K562 (cell line): ENCODE measurements around the gene PCDH1. TPM values are rescaled to one million over a fixed set of nuclear protein-coding genes. Genes with fewer than 3 reads are reported as not detected.

ENCODE experiments used
- ADNP ChIP-seq: fragments of 200-800 bp; sonication (Bioruptor generic); IDR thresholded peaks from 2 replicates; pipeline ENCODE4 v1.6.1; 2016; ENCODE audit warnings: missing genetic modification characterization, missing compliant biosample characterization
- ATF4 ChIP-seq: fragments of 450-650 bp; formaldehyde crosslinking; IDR thresholded peaks from 2 replicates; pipeline ENCODE4 v1.4.0; 2022; ENCODE audit warnings: mild to moderate bottlenecking, moderate library complexity
- CHD2 ChIP-seq: IDR thresholded peaks from 2 replicates; pipeline ENCODE4 v1.6.1; 2011; ENCODE audit warnings: low read depth, low read length
- CHD4 ChIP-seq: fragments of 200-600 bp; sonication (generic); IDR thresholded peaks from 3 replicates; pipeline ENCODE4 v1.6.1; 2012; ENCODE audit warnings: low read depth, mild to moderate bottlenecking, mixed read lengths, low read length, inconsistent platforms; ENCODE audit not compliant: insufficient read depth, insufficient replicate concordance, poor library complexity, severe bottlenecking
- FOXP1 ChIP-seq: sonication (generic); formaldehyde crosslinking; IDR thresholded peaks from 2 replicates; pipeline ENCODE4 v1.8.0; 2022; ENCODE audit warnings: mild to moderate bottlenecking, missing genetic modification reagents
- GTF2E2 ChIP-seq: fragments of 200-800 bp; sonication (Bioruptor generic); IDR thresholded peaks from 2 replicates; pipeline ENCODE4 v1.6.1; 2016; ENCODE audit warnings: missing genetic modification characterization, missing compliant biosample characterization
- IRF2 ChIP-seq: sonication (generic); formaldehyde crosslinking; IDR thresholded peaks from 2 replicates; pipeline ENCODE4 v1.8.1; 2022; ENCODE audit warnings: mild to moderate bottlenecking, missing genetic modification reagents
- MAFG ChIP-seq: fragments of 450-650 bp; conservative IDR thresholded peaks from 2 replicates; pipeline ENCODE4 v1.6.1; 2016; ENCODE audit warnings: missing genetic modification characterization, missing compliant biosample characterization
- MXI1 ChIP-seq: IDR thresholded peaks from 2 replicates; pipeline ENCODE4 v1.6.1; 2011; ENCODE audit warnings: low read depth, mild to moderate bottlenecking, improper control_type of control experiment, low read length
- NR2C1 ChIP-seq, 2 experiments: fragments of 450-650 bp; IDR thresholded peaks; 2 replicates each; pipeline ENCODE4 v1.6.1; 2017; ENCODE audit warnings: mild to moderate bottlenecking in 2 of 2, antibody characterized with exemption in 1 of 2, inconsistent platforms in 1 of 2, missing compliant biosample characterization in 1 of 2, missing genetic modification characterization in 1 of 2
- SMAD3 ChIP-seq: fragments of 450-650 bp; formaldehyde crosslinking; conservative IDR thresholded peaks from 2 replicates; pipeline ENCODE4 v1.4.0; 2020; ENCODE audit warnings: mild to moderate bottlenecking
- SMARCC2 ChIP-seq: fragments of 450-650 bp; IDR thresholded peaks from 2 replicates; pipeline ENCODE4 v1.6.1; 2017; ENCODE audit warnings: antibody characterized with exemption, moderate library complexity, mild to moderate bottlenecking, low read depth
- ZNF165 ChIP-seq: fragments of 250-450 bp; sonication (Bioruptor Pico); IDR thresholded peaks from 2 replicates; pipeline ENCODE4 v1.4.0; 2020; ENCODE audit warnings: borderline replicate concordance
- polyA plus RNA-seq, 8 experiments: library from polyadenylated mRNA; depleted of rRNA in 4 of 8; stranded (reverse) in 5 of 8; unstranded in 3 of 8; fragments of >200 nt; fragmentation: Nextera tagmentation in 2 of 8; fragmentation: Illumina TruSeq in 1 of 8; extraction: Ambion mirVana in 2 of 8; extraction: Trizol in 1 of 8; gene quantifications; 2 replicates each; pipeline versions ENCODE4 v1.2.1 to v1.2.3, GENCODE V29; 2011 to 2014; ENCODE audit warnings: inconsistent platforms in 1 of 8, missing spikeins in 1 of 8
- total RNA-seq, 7 experiments: library from RNA; depleted of rRNA in 6 of 7; stranded (reverse); fragments of >200 nt in 6 of 7; fragmentation: Illumina TruSeq in 2 of 7; extraction: Trizol in 2 of 7; gene quantifications; 2 replicates each; pipeline versions ENCODE4 v1.2.1 to v1.2.3, GENCODE V29; 2011 to 2021; ENCODE audit warnings: low replicate concordance in 1 of 7
- TF ChIP-seq, protein P1 (sequence below), 2 experiments: fragments of 450-650 bp; IDR thresholded peaks; 2 replicates each; pipeline ENCODE4 v1.6.1; 2016; ENCODE audit warnings: mild to moderate bottlenecking in 2 of 2, borderline replicate concordance in 1 of 2, low read depth in 1 of 2, moderate library complexity in 1 of 2
- TF ChIP-seq, protein P2 (sequence below): sonication (generic); formaldehyde crosslinking; IDR thresholded peaks from 2 replicates; pipeline ENCODE4 v1.5.0; 2020; ENCODE audit warnings: missing genetic modification reagents
- TF ChIP-seq, protein P3 (sequence below): fragments of 250-450 bp; sonication (Bioruptor Pico); IDR thresholded peaks from 2 replicates; pipeline ENCODE4 v1.8.0; 2021; ENCODE audit warnings: borderline replicate concordance, mild to moderate bottlenecking, moderate library complexity; ENCODE audit not compliant: poor library complexity, severe bottlenecking

PCDH1 gene
- total and polyA plus RNA-seq, 9 of the 15 experiments (the other 6 are each of a cell fraction or from before 2014, with no cell fraction given), result 0.11 to 3.6 (median 1.9) TPM; not detected in 1

DNA sequence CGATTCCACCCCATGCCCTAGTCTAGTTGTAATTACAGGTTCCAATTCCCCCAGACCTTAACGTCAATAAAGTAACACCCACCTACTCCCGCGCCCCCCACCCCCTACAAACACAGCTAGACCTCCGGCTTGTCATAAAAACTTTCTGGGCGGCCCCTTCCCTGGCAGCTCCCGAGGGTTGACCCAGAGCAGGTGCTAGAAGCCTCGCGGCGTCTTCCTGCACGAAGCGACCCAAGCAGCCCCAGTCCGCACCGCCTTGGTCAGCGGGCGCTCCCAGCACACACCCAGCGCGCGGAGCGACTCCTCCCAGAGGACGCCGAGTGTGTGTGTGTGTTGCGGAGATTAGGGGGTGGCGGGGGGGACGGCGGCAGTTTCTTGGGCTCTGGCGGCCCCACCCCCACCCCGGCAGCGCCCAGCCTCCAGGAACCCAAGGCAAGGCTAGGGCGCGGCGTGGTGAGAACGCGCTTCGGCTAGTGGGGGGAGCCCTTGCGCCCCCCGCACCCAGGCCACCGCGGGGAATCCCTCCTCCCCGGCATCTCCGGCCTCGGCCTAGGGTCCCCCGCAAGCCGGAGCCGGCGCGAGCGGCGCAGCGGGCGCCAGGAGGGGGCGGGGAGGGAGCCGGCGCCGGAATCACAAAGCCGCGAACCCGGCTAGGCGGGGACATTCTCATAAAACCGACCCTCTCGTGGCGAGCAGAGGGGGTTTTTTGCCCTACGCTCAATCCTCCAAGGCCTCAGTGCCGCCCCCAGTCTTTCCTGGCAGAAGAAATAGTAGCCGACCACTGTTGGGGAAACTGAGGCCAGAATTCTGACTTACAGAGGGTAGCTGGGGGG is 2.2 kb downstream of the PCDH1 start (continued):
- TF ChIP-seq, protein P1, sequence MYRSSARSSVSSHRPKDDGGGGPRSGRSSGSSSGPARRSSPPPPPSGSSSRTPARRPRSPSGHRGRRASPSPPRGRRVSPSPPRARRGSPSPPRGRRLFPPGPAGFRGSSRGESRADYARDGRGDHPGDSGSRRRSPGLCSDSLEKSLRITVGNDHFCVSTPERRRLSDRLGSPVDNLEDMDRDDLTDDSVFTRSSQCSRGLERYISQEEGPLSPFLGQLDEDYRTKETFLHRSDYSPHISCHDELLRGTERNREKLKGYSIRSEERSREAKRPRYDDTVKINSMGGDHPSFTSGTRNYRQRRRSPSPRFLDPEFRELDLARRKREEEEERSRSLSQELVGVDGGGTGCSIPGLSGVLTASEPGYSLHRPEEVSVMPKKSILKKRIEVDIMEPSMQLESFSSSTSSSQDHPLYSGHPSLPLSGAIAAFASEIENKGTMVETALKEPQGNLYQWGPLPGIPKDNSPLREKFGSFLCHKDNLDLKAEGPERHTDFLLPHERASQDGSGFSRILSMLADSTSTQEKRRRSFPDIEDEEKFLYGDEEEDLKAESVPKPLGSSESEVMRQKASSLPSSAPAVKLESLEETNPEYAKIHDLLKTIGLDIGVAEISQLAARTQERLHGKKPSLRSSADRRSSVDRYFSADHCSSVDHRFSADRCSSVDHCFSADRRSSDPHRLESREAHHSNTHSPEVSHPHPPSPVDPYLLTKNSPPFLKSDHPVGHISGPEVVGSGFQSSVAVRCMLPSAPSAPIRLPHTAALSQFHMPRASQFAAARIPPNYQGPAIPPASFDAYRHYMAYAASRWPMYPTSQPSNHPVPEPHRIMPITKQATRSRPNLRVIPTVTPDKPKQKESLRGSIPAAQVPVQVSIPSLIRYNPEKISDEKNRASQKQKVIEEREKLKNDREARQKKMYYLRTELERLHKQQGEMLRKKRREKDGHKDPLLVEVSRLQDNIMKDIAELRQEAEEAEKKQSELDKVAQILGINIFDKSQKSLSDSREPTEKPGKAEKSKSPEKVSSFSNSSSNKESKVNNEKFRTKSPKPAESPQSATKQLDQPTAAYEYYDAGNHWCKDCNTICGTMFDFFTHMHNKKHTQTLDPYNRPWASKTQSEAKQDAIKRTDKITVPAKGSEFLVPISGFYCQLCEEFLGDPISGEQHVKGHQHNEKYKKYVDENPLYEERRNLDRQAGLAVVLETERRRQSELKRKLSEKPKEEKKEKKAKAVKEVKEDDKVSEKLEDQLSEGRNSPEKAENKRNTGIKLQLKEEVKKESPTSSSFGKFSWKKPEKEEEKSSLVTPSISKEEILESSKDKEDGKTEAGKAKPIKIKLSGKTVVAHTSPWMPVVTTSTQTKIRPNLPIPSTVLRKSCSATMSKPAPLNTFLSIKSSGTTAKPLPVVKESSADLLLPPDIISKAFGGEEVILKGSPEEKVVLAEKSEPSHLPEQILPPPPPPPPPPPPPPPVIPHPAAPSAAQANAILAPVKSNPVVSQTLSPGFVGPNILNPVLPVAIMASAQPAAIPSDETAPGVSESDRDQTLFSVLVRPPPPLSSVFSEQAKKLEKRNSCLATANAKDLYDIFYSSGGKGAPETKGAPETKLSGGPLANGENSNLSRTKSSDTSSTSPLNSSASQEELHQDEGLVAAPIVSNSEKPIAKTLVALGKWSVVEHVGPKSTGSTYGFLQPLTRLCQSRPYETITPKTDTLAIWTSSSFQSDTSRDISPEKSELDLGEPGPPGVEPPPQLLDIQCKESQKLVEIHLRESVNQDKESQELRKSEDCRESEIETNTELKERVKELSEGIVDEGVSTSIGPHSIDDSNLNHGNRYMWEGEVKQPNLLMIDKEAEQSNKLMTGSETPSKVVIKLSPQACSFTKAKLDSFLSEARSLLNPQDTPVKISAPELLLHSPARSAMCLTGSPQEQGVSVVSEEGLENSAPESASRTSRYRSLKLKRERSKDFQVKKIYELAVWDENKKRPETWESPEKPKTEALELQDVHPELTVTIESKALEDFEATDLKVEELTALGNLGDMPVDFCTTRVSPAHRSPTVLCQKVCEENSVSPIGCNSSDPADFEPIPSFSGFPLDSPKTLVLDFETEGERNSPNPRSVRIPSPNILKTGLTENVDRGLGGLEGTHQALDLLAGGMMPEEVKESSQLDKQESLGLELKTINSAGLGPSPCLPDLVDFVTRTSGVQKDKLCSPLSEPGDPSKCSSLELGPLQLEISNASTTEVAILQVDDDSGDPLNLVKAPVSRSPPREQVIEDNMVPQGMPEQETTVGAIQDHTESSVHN (IDR thresholded peaks at IDR 0.05; ENCODE audit: borderline replicate concordance in 1 of 2, low read depth in 1 of 2), result no peak
- TF ChIP-seq MAFG (tag) (no peak), NR2C1 (IDR thresholded peaks at IDR 0.05) (no peak), NR2C1 (tag; IDR thresholded peaks at IDR 0.05) (no peak), GTF2E2 (tag) (no peak), SMARCC2 (no peak; the same call in 1 of the 2 replicates), FOXP1 (CRISPR knock-in tag) (0 out of 2 replicates have a peak, but pooled peaks have one; percentile 54), ATF4 (no peak), IRF2 (CRISPR knock-in tag) (no peak), SMAD3 (CRISPR knock-in tag) (no peak), ADNP (tag) (no peak), CHD4 (no peak), ZNF165 (CRISPR knock-in tag) (no peak), CHD2 (peak; percentile 60; the same call in 1 of the 2 replicates), MXI1 (no peak)
- TF ChIP-seq, protein P2, sequence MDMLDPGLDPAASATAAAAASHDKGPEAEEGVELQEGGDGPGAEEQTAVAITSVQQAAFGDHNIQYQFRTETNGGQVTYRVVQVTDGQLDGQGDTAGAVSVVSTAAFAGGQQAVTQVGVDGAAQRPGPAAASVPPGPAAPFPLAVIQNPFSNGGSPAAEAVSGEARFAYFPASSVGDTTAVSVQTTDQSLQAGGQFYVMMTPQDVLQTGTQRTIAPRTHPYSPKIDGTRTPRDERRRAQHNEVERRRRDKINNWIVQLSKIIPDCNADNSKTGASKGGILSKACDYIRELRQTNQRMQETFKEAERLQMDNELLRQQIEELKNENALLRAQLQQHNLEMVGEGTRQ (CRISPR knock-in tag), result no peak
- TF ChIP-seq, protein P3, sequence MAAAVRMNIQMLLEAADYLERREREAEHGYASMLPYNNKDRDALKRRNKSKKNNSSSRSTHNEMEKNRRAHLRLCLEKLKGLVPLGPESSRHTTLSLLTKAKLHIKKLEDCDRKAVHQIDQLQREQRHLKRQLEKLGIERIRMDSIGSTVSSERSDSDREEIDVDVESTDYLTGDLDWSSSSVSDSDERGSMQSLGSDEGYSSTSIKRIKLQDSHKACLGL (CRISPR knock-in tag), result no peak
